Calu3 (cell line): Measurements from ENCODE around the gene GALK1. TPM values are rescaled to one million over a fixed set of nuclear protein-coding genes. Genes with fewer than 3 reads are reported as not detected.
"Not testable (repeated sequence)": the region's sequence is repeated elsewhere in the genome, so short reads cannot be mapped to it uniquely, and the experiment has no call there.

Experiments used
- BruUV-seq: library from RNA; stranded (reverse); fragments of 400-500 nt; replicated peaks from 2 replicates; lab custom pipeline; 2021; lab: Mats Ljungman, UMichigan
- CTCF ChIA-PET: fragments of 300-600 bp; sonication (Branson Sonifier 250); formaldehyde crosslinking; loops from one replicate; lab custom pipeline; 2022; ENCODE audit warnings: antibody characterized with exemption; lab: Charles Lee
- DNase-seq: peaks from one replicate; pipeline ENCODE4 v3.0.0; 2022
- H3K27ac Mint-ChIP-seq: one replicate; pipeline ENCODE4 v1.8.0; 2022; ENCODE audit warnings: mixed read lengths; ENCODE audit not compliant: unreplicated experiment
- H3K27me3 Mint-ChIP-seq: one replicate; pipeline ENCODE4 v1.8.0; 2022; ENCODE audit warnings: mixed read lengths; ENCODE audit not compliant: unreplicated experiment
- H3K36me3 Mint-ChIP-seq: one replicate; pipeline ENCODE4 v1.8.0; 2022; ENCODE audit warnings: mild to moderate bottlenecking, moderate library complexity, mixed read lengths; ENCODE audit not compliant: insufficient read depth, unreplicated experiment
- H3K4me1 Mint-ChIP-seq: one replicate; pipeline ENCODE4 v1.8.0; 2022; ENCODE audit warnings: mild to moderate bottlenecking, low read depth, mixed read lengths; ENCODE audit not compliant: unreplicated experiment
- H3K4me3 Mint-ChIP-seq: one replicate; pipeline ENCODE4 v1.8.0; 2022; ENCODE audit warnings: mild to moderate bottlenecking, low read depth, moderate library complexity, mixed read lengths; ENCODE audit not compliant: unreplicated experiment
- H3K9me3 Mint-ChIP-seq: one replicate; pipeline ENCODE4 v1.8.0; 2022; ENCODE audit warnings: low read depth, mixed read lengths; ENCODE audit not compliant: unreplicated experiment
- CTCF ChIP-seq: fragments of 200-600 bp; IDR thresholded peaks from one replicate; pipeline ENCODE4 v1.8.0; 2022; ENCODE audit warnings: antibody characterized with exemption; ENCODE audit not compliant: unreplicated experiment
- intact Hi-C: fragments of 100-400 bp; cut with micrococcal nuclease; formaldehyde crosslinking; loops from one replicate; pipeline ENCODE4 v1.10.0; 2022; ENCODE audit not compliant: unreplicated experiment
- total RNA-seq: library from RNA; stranded (reverse); gene quantifications from 2 replicates; pipeline ENCODE4 v1.2.3, GENCODE V29; 2022

Gene GALK1
- total RNA-seq, 1 experiment from 2014 or later: 20.4 TPM

DNA sequence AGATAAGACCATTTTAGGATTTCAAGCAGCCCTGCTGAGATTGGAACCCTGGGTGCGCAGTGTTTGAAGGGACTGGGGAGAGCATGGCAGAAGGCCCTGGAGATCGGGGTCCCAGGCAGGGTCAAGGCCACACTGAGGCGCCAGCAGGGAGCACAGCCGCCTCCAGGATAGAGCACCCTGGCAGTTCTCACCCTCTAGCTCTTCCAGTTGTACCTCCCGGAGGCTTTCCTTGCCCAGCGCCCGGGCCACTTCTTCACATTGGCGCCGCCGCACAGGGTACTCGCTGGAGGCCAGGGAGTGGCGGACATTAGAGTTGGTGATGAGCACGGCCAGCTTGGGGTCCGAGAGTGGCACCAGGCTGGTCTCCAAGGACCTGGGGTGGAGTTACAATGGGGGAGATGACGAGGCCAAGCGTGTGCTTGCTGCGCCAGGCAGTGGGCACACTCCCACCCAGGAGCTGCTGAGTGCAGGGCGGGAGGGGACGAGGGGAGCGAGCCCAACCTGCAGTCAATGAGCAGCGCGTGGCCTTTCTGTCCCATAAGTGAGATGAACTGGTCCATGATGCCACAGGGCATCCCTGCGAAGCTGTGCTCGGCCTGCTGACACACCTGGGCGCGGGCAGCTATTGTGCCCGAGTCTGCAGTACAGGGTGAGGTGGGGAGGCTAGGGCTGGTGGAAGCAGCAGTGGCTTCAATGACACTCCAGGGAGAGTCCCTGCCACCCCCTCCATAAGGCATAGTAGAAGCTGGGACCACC is 2.3 kb downstream of the GALK1 start:
- Mint-ChIP-seq H3K27me3 (no peaks in the 10 kb centered on the region), H3K9me3 (no peaks in the 10 kb centered on the region), H3K36me3 (peaks cover 45% of the 10 kb centered on the region), H3K27ac (peak overlapping the region; percentile 60), H3K4me1 (no peaks in the 10 kb centered on the region), H3K4me3 (no peak overlapping the region)
- no TSS peak for BruUV-seq
- no peak for DNase-seq
- intact Hi-C loops: no loop called here
- CTCF ChIA-PET: interaction anchor here (0.7 kb wide), 1 partner anchor 27 kb away, joined by 3 read pairs; no protein-coding TSS in a partner anchor
- no peak for TF ChIP-seq CTCF

DNA sequence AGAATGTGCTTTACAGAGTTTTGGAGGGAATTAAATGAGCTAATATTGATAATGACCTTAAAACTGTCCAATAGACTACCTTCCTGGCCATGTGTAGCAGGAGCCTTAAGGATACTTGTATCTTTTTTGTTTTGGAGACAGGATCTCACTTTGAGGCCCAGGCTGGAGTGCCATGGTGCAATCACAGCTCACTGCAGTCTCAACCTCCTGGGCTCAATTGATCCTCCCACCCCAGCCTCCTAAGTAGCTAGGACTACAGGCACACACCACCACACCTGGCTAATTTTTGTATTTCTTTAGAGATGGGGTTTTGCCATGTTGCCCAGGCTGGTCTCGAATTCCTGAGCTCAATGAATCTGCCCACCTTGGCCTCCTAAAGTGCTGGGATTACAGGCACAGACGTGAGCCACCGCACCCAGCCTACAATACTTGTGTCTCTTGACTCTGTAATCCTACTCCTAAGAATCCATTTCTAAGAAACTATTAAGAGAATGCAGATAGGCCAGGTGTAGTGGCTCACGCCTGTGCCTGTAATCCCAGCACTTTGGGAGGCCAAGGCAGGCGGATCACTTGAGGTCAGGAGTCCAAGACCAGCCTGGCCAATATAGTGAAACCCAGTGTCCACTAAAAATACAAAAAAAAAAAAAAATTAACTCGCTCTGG is 4.9 kb downstream of the GALK1 start:
- CTCF ChIA-PET: interaction anchor here (1.0 to 1.1 kb wide), 2 partner anchors 102 to 143 kb away, joined by 3 to 4 read pairs; no protein-coding TSS in a partner anchor
- BruUV-seq, DNase-seq, H3K9me3 Mint-ChIP-seq, H3K4me3 Mint-ChIP-seq, intact Hi-C loops, H3K4me1 Mint-ChIP-seq, H3K27me3 Mint-ChIP-seq, H3K27ac Mint-ChIP-seq: not testable (repeated sequence)
- H3K36me3 Mint-ChIP-seq: peaks cover 57% of the 10 kb centered on the region

GRCh38 chr17:75759457-75759856 is 5.5 kb downstream of the GALK1 start:
- CTCF ChIA-PET: interaction anchor here (1.0 kb wide), 1 partner anchor 101 kb away, joined by 3 read pairs; no protein-coding TSS in a partner anchor
- no TSS peak for BruUV-seq
- Mint-ChIP-seq H3K27me3 (no peaks in the 10 kb centered on the region), H3K4me3 (no peak overlapping the region), H3K4me1 (peaks cover 7% of the 10 kb centered on the region), H3K27ac (no peak overlapping the region), H3K36me3 (peaks cover 60% of the 10 kb centered on the region), H3K9me3 (no peaks in the 10 kb centered on the region)
- no peak for DNase-seq
- no peak for TF ChIP-seq CTCF
- intact Hi-C loops: no loop called here

DNA sequence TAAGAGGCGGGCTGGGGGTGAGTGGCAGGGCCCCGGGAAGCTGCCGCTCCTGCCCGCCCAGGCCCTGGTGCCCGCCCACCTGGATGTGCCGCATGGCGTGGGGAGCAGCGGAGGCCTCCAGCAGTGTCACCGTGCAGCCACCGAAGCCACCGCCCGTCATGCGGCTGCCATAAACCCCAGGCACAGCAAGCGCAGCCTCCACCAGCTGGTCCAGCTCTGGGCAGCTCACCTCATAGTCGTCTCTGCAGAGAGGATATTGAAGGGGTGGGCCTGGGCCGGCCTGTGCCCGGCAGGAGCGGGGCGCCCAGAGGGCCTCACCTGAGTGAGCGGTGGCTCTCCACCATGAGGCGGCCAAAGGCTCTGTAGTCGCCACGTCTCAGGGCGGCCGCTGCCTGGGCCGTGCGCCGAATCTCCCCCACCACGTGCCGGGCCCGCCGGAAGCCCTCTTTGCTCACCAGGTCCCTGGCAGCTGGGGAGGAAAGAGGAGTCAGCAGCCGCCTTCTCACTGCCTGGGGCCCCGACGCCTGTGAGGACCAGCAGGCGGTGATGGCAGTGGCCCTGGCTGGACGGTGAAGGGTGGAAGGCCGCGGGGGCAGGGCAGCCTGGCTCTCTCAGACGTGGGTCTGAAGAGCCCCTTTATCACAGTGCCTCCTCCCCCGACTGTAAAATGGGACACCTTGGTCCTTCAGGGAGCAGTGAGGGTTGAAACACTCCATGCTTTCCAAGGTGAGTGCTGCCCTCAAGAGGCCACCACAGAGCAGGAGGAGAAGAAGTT is 6.7 kb downstream of the GALK1 start:
- no TSS peak for BruUV-seq
- peaks cover 53% of the 10 kb centered on the region for H3K36me3 Mint-ChIP-seq
- H3K4me1 Mint-ChIP-seq: peaks cover 8% of the 10 kb centered on the region
- intact Hi-C loops: no loop called here
- no peak for DNase-seq
- H3K27ac Mint-ChIP-seq: peak overlapping the region; percentile 17
- CTCF ChIA-PET: no interaction called here
- no peaks in the 10 kb centered on the region for H3K27me3 Mint-ChIP-seq
- no peaks in the 10 kb centered on the region for H3K9me3 Mint-ChIP-seq
- TF ChIP-seq CTCF: peak; percentile 18
- H3K4me3 Mint-ChIP-seq: no peak overlapping the region
